Fibroblast of lung (primary cell): Measurements from ENCODE around the gene TRIM23. TPM values are rescaled to one million over a fixed set of nuclear protein-coding genes. Genes with fewer than 3 reads are reported as not detected.
A peak's percentile ranks its signal among the peaks of the same experiment; 100 is the strongest.
"Not testable (repeated sequence)": the region's sequence is repeated elsewhere in the genome, so short reads cannot be mapped to it uniquely, and the experiment has no call there.

ENCODE experiments used
- DNase-seq, 2 donors: peaks; one replicate each; pipeline versions ENCODE4 v3.0.0 to v3.0.0-alpha.2; 2010; ENCODE audit warnings: low read depth in 2 of 2
- H2AFZ ChIP-seq: 2 replicates; pipeline ENCODE4 v1.5.1; 2012; ENCODE audit warnings: low read length, control low read depth, inconsistent platforms
- H3K27ac ChIP-seq: 2 replicates; pipeline ENCODE4 v1.5.1; 2011; ENCODE audit warnings: low read length, control low read depth; ENCODE audit not compliant: insufficient read depth
- H3K27me3 ChIP-seq: 2 replicates; pipeline ENCODE4 v1.5.1; 2011; ENCODE audit warnings: mild to moderate bottlenecking, low read length; ENCODE audit not compliant: control insufficient read depth, insufficient read depth
- H3K36me3 ChIP-seq: 2 replicates; pipeline ENCODE4 v1.5.1; 2011; ENCODE audit warnings: low read length; ENCODE audit not compliant: control insufficient read depth, insufficient read depth
- H3K4me1 ChIP-seq: 2 replicates; pipeline ENCODE4 v1.5.1; 2011; ENCODE audit warnings: low read length; ENCODE audit not compliant: control insufficient read depth, insufficient read depth; ENCODE audit errors: extremely low read depth
- H3K4me2 ChIP-seq: 2 replicates; pipeline ENCODE4 v1.5.1; 2011; ENCODE audit warnings: low read length, control low read depth; ENCODE audit not compliant: insufficient read depth; ENCODE audit errors: extremely low read depth
- H3K4me3 ChIP-seq, 4 experiments: fragments of 200-600 bp in 1 of 4; sonication (generic) in 1 of 4; replicated peaks in 1 of 4; 2 replicates each; pipeline ENCODE4 v1.5.1; 2011 to 2016; ENCODE audit warnings: low read length in 4 of 4, low read depth in 3 of 4, mild to moderate bottlenecking in 3 of 4, control low read depth in 2 of 4, inconsistent platforms in 1 of 4, mixed read lengths in 1 of 4; ENCODE audit not compliant: insufficient read depth in 1 of 4; ENCODE audit errors: control extremely low read depth in 1 of 4
- H3K79me2 ChIP-seq: 2 replicates; pipeline ENCODE4 v1.5.1; 2012; ENCODE audit warnings: mild to moderate bottlenecking, low read length, inconsistent platforms; ENCODE audit not compliant: control insufficient read depth, insufficient read depth
- H3K9ac ChIP-seq: 2 replicates; pipeline ENCODE4 v1.5.1; 2011; ENCODE audit warnings: mild to moderate bottlenecking, low read length, control low read depth; ENCODE audit not compliant: insufficient read depth
- H3K9me3 ChIP-seq: 2 replicates; pipeline ENCODE4 v1.5.1; 2012; ENCODE audit warnings: low read depth, low read length; ENCODE audit not compliant: control insufficient read depth, insufficient read depth
- H4K20me1 ChIP-seq: 2 replicates; pipeline ENCODE4 v1.5.1; 2011; ENCODE audit warnings: low read length; ENCODE audit not compliant: control insufficient read depth, insufficient read depth; ENCODE audit errors: extremely low read depth
- EZH2 ChIP-seq: IDR thresholded peaks from 2 replicates; pipeline ENCODE4 v1.5.1; 2012; ENCODE audit warnings: low read length, control low read depth, mild to moderate bottlenecking; ENCODE audit errors: missing control alignments
- polyA plus RNA-seq, 2 donors: library from polyadenylated mRNA; depleted of rRNA in 1 of 2; stranded (reverse) in 1 of 2; unstranded in 1 of 2; fragments of >200 nt; gene quantifications; 2 replicates each; pipeline ENCODE4 v1.2.1, GENCODE V29; 2011 to 2012; ENCODE audit warnings: missing spikeins in 1 of 2
- total RNA-seq: library from RNA; depleted of rRNA; stranded (reverse); fragments of >200 nt; gene quantifications from 2 replicates; pipeline ENCODE4 v1.2.1, GENCODE V29; 2014
- TF ChIP-seq, protein P1 (sequence below), 2 donors: IDR thresholded peaks in 1 of 2; conservative IDR thresholded peaks in 1 of 2; 1 replicate in 1 of 2; 2 replicates in 1 of 2; pipeline ENCODE4 v1.5.1; 2011 to 2012; ENCODE audit warnings: low read length in 2 of 2, control low read depth in 1 of 2, inconsistent platforms in 1 of 2, low read depth in 1 of 2, mild to moderate bottlenecking in 1 of 2

Gene TRIM23
- total and polyA plus RNA-seq, 2 donors (not counting 1 experiment from before 2014, with no cell fraction given), result 14.1 to 48.6 TPM

DNA sequence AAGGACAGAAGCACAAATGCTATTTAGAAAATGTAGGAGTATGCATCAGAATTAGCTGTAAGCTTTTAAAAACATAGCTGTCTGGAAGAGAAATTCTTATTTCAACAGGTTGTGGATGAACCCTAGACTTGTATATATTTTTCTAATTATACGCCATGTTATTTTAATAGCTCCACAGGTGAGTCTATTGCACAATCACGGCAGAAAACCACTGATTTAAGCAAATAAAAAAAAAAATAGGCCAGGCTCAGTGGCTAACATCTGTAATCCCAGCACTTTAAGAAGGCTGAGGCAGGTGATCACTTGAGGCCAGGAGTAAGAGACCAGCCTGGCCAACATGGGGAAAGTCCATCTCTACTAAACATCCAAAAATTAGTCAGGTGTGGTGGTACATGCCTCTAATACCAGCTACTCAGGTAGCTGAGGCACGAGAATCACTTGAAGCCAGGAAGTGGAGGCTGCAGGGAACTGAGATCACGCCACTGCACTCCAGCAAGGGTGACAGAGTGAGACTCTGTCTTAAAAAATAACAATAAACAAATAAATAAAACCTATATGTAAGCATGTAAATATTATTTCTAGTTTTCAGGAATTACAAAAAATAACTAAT lies 11.7 kb downstream of the TRIM23 start:
- TF ChIP-seq, protein P1, sequence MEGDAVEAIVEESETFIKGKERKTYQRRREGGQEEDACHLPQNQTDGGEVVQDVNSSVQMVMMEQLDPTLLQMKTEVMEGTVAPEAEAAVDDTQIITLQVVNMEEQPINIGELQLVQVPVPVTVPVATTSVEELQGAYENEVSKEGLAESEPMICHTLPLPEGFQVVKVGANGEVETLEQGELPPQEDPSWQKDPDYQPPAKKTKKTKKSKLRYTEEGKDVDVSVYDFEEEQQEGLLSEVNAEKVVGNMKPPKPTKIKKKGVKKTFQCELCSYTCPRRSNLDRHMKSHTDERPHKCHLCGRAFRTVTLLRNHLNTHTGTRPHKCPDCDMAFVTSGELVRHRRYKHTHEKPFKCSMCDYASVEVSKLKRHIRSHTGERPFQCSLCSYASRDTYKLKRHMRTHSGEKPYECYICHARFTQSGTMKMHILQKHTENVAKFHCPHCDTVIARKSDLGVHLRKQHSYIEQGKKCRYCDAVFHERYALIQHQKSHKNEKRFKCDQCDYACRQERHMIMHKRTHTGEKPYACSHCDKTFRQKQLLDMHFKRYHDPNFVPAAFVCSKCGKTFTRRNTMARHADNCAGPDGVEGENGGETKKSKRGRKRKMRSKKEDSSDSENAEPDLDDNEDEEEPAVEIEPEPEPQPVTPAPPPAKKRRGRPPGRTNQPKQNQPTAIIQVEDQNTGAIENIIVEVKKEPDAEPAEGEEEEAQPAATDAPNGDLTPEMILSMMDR (conservative IDR thresholded peaks at IDR 0.05 in 1 of 2, IDR thresholded peaks at IDR 0.05 in 1 of 2; ENCODE audit: low read depth in 1 of 2, low read length in 2 of 2), result no peak
- no peak for TF ChIP-seq EZH2
- no peak overlapping the region for H2AFZ ChIP-seq
- DNase-seq, result no peak
- no peaks in the 10 kb centered on the region for H3K4me1 ChIP-seq
- H3K27me3 ChIP-seq, result no peaks in the 10 kb centered on the region
- H3K4me3 ChIP-seq, result no peak overlapping the region
- H3K27ac ChIP-seq, result no peak overlapping the region
- no peaks in the 10 kb centered on the region for H3K79me2 ChIP-seq
- H3K36me3 ChIP-seq, result peaks cover 5% of the 10 kb centered on the region
- no peaks in the 10 kb centered on the region for H3K9me3 ChIP-seq
- H3K9ac ChIP-seq, result no peak overlapping the region
- H4K20me1 ChIP-seq, result no peaks in the 10 kb centered on the region
- no peak overlapping the region for H3K4me2 ChIP-seq

GRCh38 chr5:65611524-65611923 lies 12.6 kb downstream of the TRIM23 start:
- no peaks in the 10 kb centered on the region for H3K4me1 ChIP-seq
- no peak overlapping the region for H3K9ac ChIP-seq
- H3K27me3 ChIP-seq, result no peaks in the 10 kb centered on the region
- peaks cover 5% of the 10 kb centered on the region for H3K36me3 ChIP-seq
- TF ChIP-seq EZH2, result no peak
- TF ChIP-seq, protein P1 (conservative IDR thresholded peaks at IDR 0.05 in 1 of 2, IDR thresholded peaks at IDR 0.05 in 1 of 2; ENCODE audit: low read depth in 1 of 2, low read length in 2 of 2), result no peak
- no peak overlapping the region for H3K4me3 ChIP-seq
- no peaks in the 10 kb centered on the region for H3K9me3 ChIP-seq
- peak in 1 of 2 donors; percentile 70 for DNase-seq
- no peak overlapping the region for H3K27ac ChIP-seq
- no peaks in the 10 kb centered on the region for H3K79me2 ChIP-seq
- H3K4me2 ChIP-seq, result no peak overlapping the region
- H4K20me1 ChIP-seq, result no peaks in the 10 kb centered on the region
- H2AFZ ChIP-seq, result no peak overlapping the region

DNA sequence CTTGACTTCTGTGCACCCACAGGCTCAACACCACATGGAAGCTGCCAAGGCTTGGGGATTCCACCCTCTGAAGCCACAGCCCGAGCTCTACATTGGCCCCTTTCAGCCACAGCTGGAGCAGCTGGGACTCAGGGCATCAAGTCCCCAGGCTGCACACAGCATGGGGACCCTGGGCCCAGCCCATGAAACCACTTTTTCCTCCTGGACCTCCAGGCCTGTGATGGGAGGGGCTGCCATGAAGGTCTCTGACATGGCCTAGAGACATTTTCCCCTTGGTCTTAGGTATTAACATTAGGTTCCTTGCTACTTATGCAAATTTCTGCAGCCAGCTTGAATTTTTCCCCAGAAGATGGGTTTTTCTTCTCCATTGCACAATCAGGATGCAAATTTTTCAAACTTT lies 22.4 kb downstream of the TRIM23 start:
- H4K20me1 ChIP-seq, DNase-seq, H2AFZ ChIP-seq, H3K9ac ChIP-seq, H3K27ac ChIP-seq, H3K4me3 ChIP-seq, H3K79me2 ChIP-seq, H3K4me2 ChIP-seq, H3K27me3 ChIP-seq, H3K9me3 ChIP-seq, H3K36me3 ChIP-seq, H3K4me1 ChIP-seq: not testable (repeated sequence)
